ENCODE measurements around the gene GRM5. TPM values are rescaled to one million over a fixed set of nuclear protein-coding genes. Genes with fewer than 3 reads are reported as not detected.

The GRM5 gene
- total and polyA plus RNA-seq, 2 experiments from 2014 or later: 0.27 TPM; not detected in 1

- H3K36me3 ChIP-seq (replicated peaks; ENCODE audit: insufficient read depth, low read depth): no peaks in the 10 kb centered on the region
- no peaks in the 10 kb centered on the region for H3K9me3 ChIP-seq (ENCODE audit: low read depth)
- H3K27ac ChIP-seq: no peak overlapping the region
- no peaks in the 10 kb centered on the region for H4K20me1 ChIP-seq (ENCODE audit: insufficient read depth, poor library complexity, severe bottlenecking)
- DNase-seq (ENCODE audit: low spot score): no peak
- H3K27me3 ChIP-seq: no peaks in the 10 kb centered on the region
- H3K79me2 ChIP-seq: no peaks in the 10 kb centered on the region
- TF ChIP-seq EZH2phosphoT487 (IDR thresholded peaks at IDR 0.05; ENCODE audit: low read depth, severe bottlenecking, unreplicated experiment) (no peak), EZH2 (IDR thresholded peaks at IDR 0.05; ENCODE audit: borderline replicate concordance) (no peak), CTCF (IDR thresholded peaks at IDR 0.05; ENCODE audit: poor library complexity) (no peak)
- H3K4me2 ChIP-seq: no peak overlapping the region
- H3K4me1 ChIP-seq (ENCODE audit: insufficient read depth): no peaks in the 10 kb centered on the region
- 87% methylated on average over 4 of the region's 4 CpGs for WGBS (ENCODE audit: low lambda C conversion rate, missing lambda C conversion rate)
- no peaks in the 10 kb centered on the region for H3K9me2 ChIP-seq (replicated peaks; ENCODE audit: insufficient read depth)
- no peak overlapping the region for H2AFZ ChIP-seq
- no peak overlapping the region for H3K4me3 ChIP-seq
These were observed 587.5 kb downstream of the GRM5 start for GRCh38 chr11:88478136-88478815.

GRCh38 chr11:88475991-88476418 lies 589.8 kb downstream of the GRM5 start:
- H3K79me2 ChIP-seq: no peaks in the 10 kb centered on the region
- TF ChIP-seq EZH2 (IDR thresholded peaks at IDR 0.05; ENCODE audit: borderline replicate concordance) (no peak), CTCF (IDR thresholded peaks at IDR 0.05; ENCODE audit: poor library complexity) (no peak), EZH2phosphoT487 (IDR thresholded peaks at IDR 0.05; ENCODE audit: low read depth, severe bottlenecking, unreplicated experiment) (no peak)
- H3K9me2 ChIP-seq (replicated peaks; ENCODE audit: insufficient read depth): no peaks in the 10 kb centered on the region
- no peaks in the 10 kb centered on the region for H4K20me1 ChIP-seq (ENCODE audit: insufficient read depth, poor library complexity, severe bottlenecking)
- no peaks in the 10 kb centered on the region for H3K4me1 ChIP-seq (ENCODE audit: insufficient read depth)
- H3K27me3 ChIP-seq: no peaks in the 10 kb centered on the region
- no peak overlapping the region for H3K4me3 ChIP-seq
- no peak for DNase-seq (ENCODE audit: low spot score)
- no peak overlapping the region for H3K27ac ChIP-seq
- no peaks in the 10 kb centered on the region for H3K36me3 ChIP-seq (replicated peaks; ENCODE audit: insufficient read depth, low read depth)
- no peak overlapping the region for H2AFZ ChIP-seq
- no peak overlapping the region for H3K4me2 ChIP-seq
- 54% methylated on average over 1 of the region's 1 CpG for WGBS (ENCODE audit: low lambda C conversion rate, missing lambda C conversion rate)
- no peaks in the 10 kb centered on the region for H3K9me3 ChIP-seq (ENCODE audit: low read depth)

- no peaks in the 10 kb centered on the region for H4K20me1 ChIP-seq (ENCODE audit: insufficient read depth, poor library complexity, severe bottlenecking)
- H3K27me3 ChIP-seq: no peaks in the 10 kb centered on the region
- no peaks in the 10 kb centered on the region for H3K9me2 ChIP-seq (replicated peaks; ENCODE audit: insufficient read depth)
- H3K79me2 ChIP-seq: no peaks in the 10 kb centered on the region
- WGBS (ENCODE audit: low lambda C conversion rate, missing lambda C conversion rate): 68% methylated on average over 2 of the region's 2 CpGs
- no peaks in the 10 kb centered on the region for H3K36me3 ChIP-seq (replicated peaks; ENCODE audit: insufficient read depth, low read depth)
- H2AFZ ChIP-seq: no peak overlapping the region
- no peak for TF ChIP-seq CTCF (IDR thresholded peaks at IDR 0.05; ENCODE audit: poor library complexity)
- no peak for TF ChIP-seq EZH2 (IDR thresholded peaks at IDR 0.05; ENCODE audit: borderline replicate concordance)
- TF ChIP-seq EZH2phosphoT487 (IDR thresholded peaks at IDR 0.05; ENCODE audit: low read depth, severe bottlenecking, unreplicated experiment): no peak
- H3K9me3 ChIP-seq (ENCODE audit: low read depth): no peaks in the 10 kb centered on the region
- no peak overlapping the region for H3K4me3 ChIP-seq
- H3K4me1 ChIP-seq (ENCODE audit: insufficient read depth): no peaks in the 10 kb centered on the region
- no peak overlapping the region for H3K4me2 ChIP-seq
- no peak overlapping the region for H3K27ac ChIP-seq
- DNase-seq (ENCODE audit: low spot score): no peak
These were observed 591.1 kb downstream of the GRM5 start for GRCh38 chr11:88474655-88475054.

Data from hepatocyte (in vitro differentiated cells).